Hepatocyte (in vitro differentiated cells): ENCODE data around the gene FBF1.

ENCODE experiments used
- EZH2phosphoT487 ChIP-seq: fragments of 200-600 bp; sonication (generic); IDR thresholded peaks from one replicate; pipeline ENCODE4 v1.6.1; 2018; ENCODE audit warnings: antibody characterized with exemption, mild to moderate bottlenecking, low read depth, moderate library complexity; ENCODE audit not compliant: unreplicated experiment, severe bottlenecking
- TF ChIP-seq, protein P1 (sequence below): fragments of 200-600 bp; sonication (generic); IDR thresholded peaks from 2 replicates; pipeline ENCODE4 v1.5.1; 2016; ENCODE audit warnings: antibody characterized with exemption, mild to moderate bottlenecking; ENCODE audit not compliant: poor library complexity

DNA sequence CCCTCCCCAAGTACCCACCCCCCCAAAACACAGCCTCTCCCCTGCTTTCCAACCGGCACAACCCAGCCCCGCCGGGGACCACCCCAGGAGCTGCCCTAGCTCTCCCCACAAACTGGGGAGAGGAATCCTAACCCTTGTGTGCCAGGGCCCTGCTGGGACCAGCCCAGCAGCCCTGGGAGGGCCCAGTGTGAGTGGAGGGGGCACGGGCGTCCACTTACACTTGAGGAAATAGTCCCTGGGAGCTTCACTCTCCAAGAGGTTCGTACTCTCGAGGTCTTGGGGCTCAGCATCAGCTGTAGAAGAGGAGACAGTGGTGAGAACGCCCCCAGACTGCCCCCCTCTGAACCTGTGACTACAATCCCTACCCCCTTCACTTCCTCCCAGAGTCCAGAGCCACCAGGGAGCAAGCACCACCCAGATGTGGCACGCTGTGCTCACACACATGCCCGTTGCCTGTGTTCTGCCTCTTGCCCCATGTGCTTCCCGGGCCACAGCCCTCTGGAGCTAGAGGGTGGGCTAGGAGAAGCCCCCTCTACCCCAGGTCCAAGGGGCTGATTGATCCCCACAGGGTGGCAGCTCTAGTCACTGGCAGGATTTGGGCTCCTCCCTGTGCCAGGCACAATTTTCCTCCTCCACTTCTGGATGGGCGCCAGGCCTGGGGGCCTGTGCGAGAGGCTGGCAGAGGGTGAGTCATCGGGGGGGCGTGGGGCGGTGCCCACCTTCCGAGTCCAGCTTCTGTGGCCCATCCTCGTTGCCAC lies 65.5 kb downstream of the FBF1 start:
- TF ChIP-seq EZH2phosphoT487 = no peak
- TF ChIP-seq, protein P1, sequence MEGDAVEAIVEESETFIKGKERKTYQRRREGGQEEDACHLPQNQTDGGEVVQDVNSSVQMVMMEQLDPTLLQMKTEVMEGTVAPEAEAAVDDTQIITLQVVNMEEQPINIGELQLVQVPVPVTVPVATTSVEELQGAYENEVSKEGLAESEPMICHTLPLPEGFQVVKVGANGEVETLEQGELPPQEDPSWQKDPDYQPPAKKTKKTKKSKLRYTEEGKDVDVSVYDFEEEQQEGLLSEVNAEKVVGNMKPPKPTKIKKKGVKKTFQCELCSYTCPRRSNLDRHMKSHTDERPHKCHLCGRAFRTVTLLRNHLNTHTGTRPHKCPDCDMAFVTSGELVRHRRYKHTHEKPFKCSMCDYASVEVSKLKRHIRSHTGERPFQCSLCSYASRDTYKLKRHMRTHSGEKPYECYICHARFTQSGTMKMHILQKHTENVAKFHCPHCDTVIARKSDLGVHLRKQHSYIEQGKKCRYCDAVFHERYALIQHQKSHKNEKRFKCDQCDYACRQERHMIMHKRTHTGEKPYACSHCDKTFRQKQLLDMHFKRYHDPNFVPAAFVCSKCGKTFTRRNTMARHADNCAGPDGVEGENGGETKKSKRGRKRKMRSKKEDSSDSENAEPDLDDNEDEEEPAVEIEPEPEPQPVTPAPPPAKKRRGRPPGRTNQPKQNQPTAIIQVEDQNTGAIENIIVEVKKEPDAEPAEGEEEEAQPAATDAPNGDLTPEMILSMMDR = no peak
